NCI-H1930 (cell line): ENCODE measurements around the gene UHRF2.
"Not testable (repeated sequence)": the region's sequence is repeated elsewhere in the genome, so short reads cannot be mapped to it uniquely, and the experiment has no call there.

Experiments used
- DNase-seq, 2 experiments: peaks; one replicate each; lab custom pipeline; 2025; lab: John Stamatoyannopoulos, UW

UHRF2 gene

GRCh38 chr9:6488395-6488794 lies 75.4 kb downstream of the UHRF2 start:
- no peak for DNase-seq

GRCh38 chr9:6489099-6489498 lies 76.1 kb downstream of the UHRF2 start:
- DNase-seq, result no peak

GRCh38 chr9:6490863-6491262 lies 77.9 kb downstream of the UHRF2 start:
- DNase-seq, result no peak

GRCh38 chr9:6495466-6495865 lies 82.5 kb downstream of the UHRF2 start:
- no peak for DNase-seq

- no peak for DNase-seq
Measured at GRCh38 chr9:6498982-6499381, 86.0 kb downstream of the UHRF2 start.

- no peak for DNase-seq
Measured at GRCh38 chr9:6501526-6502210, 88.7 kb downstream of the UHRF2 start.

GRCh38 chr9:6502399-6502798 lies 89.4 kb downstream of the UHRF2 start:
- DNase-seq, result no peak

- DNase-seq, result no peak
Measured at GRCh38 chr9:6506571-6506970, 93.6 kb downstream of the UHRF2 start.

- no peak for DNase-seq
Measured at GRCh38 chr9:6512085-6512657, 99.2 kb downstream of the UHRF2 start.

- DNase-seq, result no peak
Measured at GRCh38 chr9:6522263-6522662, 109.3 kb downstream of the UHRF2 start.

GRCh38 chr9:6525326-6526045 lies 112.5 kb downstream of the UHRF2 start:
- DNase-seq, result no peak

- DNase-seq, result no peak
Measured at GRCh38 chr9:6535594-6535993, 122.6 kb downstream of the UHRF2 start.

GRCh38 chr9:6538666-6539071 lies 125.7 kb downstream of the UHRF2 start:
- no peak for DNase-seq

GRCh38 chr9:6542617-6543016 lies 129.6 kb downstream of the UHRF2 start:
- not testable (repeated sequence) for DNase-seq

- DNase-seq, result no peak
Measured at GRCh38 chr9:6543204-6543603, 130.2 kb downstream of the UHRF2 start.

GRCh38 chr9:6545017-6545691 lies 132.2 kb downstream of the UHRF2 start:
- DNase-seq, result no peak

- no peak for DNase-seq
Measured at GRCh38 chr9:6549106-6549800, 136.3 kb downstream of the UHRF2 start.

GRCh38 chr9:6551136-6551535 lies 138.1 kb downstream of the UHRF2 start:
- no peak for DNase-seq

GRCh38 chr9:6552033-6552432 lies 139.0 kb downstream of the UHRF2 start:
- no peak for DNase-seq

- DNase-seq, result no peak
Measured at GRCh38 chr9:6552498-6553121, 139.6 kb downstream of the UHRF2 start.

GRCh38 chr9:6553866-6554265 lies 140.9 kb downstream of the UHRF2 start:
- DNase-seq, result no peak
